GM13976 (cell line): ENCODE data around the gene CIT.

ENCODE experiments used
- DNase-seq: peaks from one replicate; pipeline ENCODE4 v3.0.0; 2012; ENCODE audit warnings: low spot score
- in situ Hi-C: fragments of 300-500 bp; cut with MboI; formaldehyde crosslinking; loops from one replicate; pipeline ENCODE4 v1.12.0; 2022; ENCODE audit warnings: low sequenced_read_pairs, mixed read lengths, inconsistent platforms; ENCODE audit not compliant: unreplicated experiment
- TF ChIP-seq, protein P1 (sequence below): IDR thresholded peaks from 2 replicates; pipeline ENCODE4 v1.5.1; 2012; ENCODE audit warnings: borderline replicate concordance, mild to moderate bottlenecking; ENCODE audit not compliant: insufficient read depth; ENCODE audit errors: extremely low read depth, missing control alignments, control extremely low read depth

The CIT gene

GRCh38 chr12:119840582-119840981, 36.5 kb downstream of the CIT start:
- DNase-seq, result no peak
- in situ Hi-C loops, result no loop called here
- TF ChIP-seq, protein P1, sequence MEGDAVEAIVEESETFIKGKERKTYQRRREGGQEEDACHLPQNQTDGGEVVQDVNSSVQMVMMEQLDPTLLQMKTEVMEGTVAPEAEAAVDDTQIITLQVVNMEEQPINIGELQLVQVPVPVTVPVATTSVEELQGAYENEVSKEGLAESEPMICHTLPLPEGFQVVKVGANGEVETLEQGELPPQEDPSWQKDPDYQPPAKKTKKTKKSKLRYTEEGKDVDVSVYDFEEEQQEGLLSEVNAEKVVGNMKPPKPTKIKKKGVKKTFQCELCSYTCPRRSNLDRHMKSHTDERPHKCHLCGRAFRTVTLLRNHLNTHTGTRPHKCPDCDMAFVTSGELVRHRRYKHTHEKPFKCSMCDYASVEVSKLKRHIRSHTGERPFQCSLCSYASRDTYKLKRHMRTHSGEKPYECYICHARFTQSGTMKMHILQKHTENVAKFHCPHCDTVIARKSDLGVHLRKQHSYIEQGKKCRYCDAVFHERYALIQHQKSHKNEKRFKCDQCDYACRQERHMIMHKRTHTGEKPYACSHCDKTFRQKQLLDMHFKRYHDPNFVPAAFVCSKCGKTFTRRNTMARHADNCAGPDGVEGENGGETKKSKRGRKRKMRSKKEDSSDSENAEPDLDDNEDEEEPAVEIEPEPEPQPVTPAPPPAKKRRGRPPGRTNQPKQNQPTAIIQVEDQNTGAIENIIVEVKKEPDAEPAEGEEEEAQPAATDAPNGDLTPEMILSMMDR, result no peak

DNA sequence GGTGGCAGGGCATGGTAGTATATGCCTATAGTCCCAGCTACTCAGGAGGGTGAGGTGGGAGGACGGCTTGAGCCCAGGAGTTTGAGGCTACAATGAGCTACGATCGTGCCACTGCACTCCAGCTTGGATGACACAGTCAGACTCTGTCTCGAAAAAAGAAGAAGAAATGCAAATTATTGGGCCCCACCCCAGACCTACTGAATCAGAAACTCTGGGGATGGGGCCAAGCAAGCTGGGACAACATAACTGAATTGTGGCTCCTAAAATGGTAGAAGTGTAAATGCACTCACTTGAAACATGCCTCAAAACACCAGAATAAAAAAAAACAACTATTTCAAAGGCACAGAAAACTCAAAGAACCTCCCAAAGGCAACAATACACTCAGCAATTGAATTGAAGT, 37.0 kb downstream of the CIT start:
- TF ChIP-seq, protein P1, result no peak
- no peak for DNase-seq
- in situ Hi-C loops, result no loop called here

- in situ Hi-C loops, result no loop called here
- TF ChIP-seq, protein P1, result no peak
- DNase-seq, result no peak
These were observed 38.1 kb downstream of the CIT start for GRCh38 chr12:119838826-119839600.

- DNase-seq, result no peak
- TF ChIP-seq, protein P1, result no peak
- in situ Hi-C loops, result no loop called here
These were observed 40.3 kb downstream of the CIT start for GRCh38 chr12:119836781-119837180.

DNA sequence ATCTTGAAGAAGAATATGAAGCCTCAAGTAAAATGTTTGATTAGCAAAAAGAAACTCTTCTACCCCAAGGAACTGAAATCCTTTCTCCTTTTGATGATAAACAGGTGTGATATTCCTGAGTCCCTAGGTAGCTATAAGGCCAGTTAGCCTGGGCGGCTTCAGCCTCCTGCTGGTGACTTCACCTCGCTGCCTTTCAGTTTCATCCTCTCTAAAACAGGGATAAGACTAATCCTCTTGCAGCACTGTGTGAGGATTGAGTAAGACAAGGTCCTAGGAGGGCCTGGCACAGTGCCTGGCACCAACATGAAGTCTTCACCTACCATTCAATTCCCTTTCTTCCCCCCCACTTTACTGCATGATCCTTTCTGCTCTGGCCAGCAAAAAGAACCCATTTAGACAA, 42.1 kb downstream of the CIT start:
- in situ Hi-C loops, result no loop called here
- DNase-seq, result no peak
- TF ChIP-seq, protein P1, result no peak

DNA sequence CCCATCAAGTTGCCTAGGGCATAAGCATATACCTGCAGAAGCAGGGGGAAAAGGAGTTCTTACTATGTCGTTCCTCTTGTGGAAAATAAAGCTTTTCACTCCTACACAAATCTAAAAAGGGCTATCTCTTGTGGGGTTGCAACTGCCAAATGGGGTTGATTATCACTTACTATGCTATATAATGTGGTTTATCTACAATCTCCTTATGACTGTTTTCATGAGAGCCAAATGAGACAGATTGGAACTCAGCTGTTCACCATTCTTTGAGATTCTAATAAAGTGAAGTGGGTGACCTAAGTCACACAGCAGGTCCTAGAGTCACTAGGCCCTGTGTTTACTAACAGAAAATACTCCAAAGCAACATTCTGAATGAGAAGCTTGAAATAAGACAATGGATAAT, 47.7 kb downstream of the CIT start:
- TF ChIP-seq, protein P1, result no peak
- DNase-seq, result peak; percentile 66
- in situ Hi-C loops, result no loop called here
